ENCODE measurements around the gene CGN. TPM values are rescaled to one million over a fixed set of nuclear protein-coding genes. Genes with fewer than 3 reads are reported as not detected.

Gene CGN
- total RNA-seq, 2 donors from 2014 or later: 2.3 TPM; not detected in 1

DNA sequence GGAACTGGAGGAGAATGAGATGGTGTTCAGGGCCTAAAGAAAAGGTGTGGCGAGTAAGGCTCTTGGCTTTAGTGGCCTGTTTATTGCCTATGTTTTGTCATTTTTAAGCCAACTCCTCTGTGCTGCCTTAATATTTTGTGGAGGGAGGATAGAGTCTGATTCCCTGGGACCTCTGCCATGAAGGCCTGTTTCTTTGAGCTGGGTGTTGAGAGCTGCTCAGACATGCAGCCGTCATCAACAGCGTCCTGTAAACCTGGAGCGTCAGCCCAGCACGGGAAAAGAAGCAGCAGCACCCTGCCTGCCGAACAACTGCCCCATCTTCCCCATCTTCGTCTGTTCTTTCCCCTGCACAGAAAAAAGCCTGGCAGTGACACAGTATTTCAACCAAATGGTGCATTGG lies 73.6 kb downstream of the CGN start:
- no peak overlapping the region for H3K4me3 ChIP-seq
- no peak for DNase-seq (ENCODE audit: low spot score)
- H3K27me3 ChIP-seq (replicated peaks; ENCODE audit: insufficient read depth): no peaks in the 10 kb centered on the region
- H3K27ac ChIP-seq: no peak overlapping the region
- no peaks in the 10 kb centered on the region for H3K4me1 ChIP-seq (ENCODE audit: control insufficient read depth in 1 of 2, low read depth in 2 of 2)
- TF ChIP-seq, protein P1, sequence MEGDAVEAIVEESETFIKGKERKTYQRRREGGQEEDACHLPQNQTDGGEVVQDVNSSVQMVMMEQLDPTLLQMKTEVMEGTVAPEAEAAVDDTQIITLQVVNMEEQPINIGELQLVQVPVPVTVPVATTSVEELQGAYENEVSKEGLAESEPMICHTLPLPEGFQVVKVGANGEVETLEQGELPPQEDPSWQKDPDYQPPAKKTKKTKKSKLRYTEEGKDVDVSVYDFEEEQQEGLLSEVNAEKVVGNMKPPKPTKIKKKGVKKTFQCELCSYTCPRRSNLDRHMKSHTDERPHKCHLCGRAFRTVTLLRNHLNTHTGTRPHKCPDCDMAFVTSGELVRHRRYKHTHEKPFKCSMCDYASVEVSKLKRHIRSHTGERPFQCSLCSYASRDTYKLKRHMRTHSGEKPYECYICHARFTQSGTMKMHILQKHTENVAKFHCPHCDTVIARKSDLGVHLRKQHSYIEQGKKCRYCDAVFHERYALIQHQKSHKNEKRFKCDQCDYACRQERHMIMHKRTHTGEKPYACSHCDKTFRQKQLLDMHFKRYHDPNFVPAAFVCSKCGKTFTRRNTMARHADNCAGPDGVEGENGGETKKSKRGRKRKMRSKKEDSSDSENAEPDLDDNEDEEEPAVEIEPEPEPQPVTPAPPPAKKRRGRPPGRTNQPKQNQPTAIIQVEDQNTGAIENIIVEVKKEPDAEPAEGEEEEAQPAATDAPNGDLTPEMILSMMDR (IDR thresholded peaks at IDR 0.05): no peak
- H3K36me3 ChIP-seq: peaks cover 11% of the 10 kb centered on the region
- ATAC-seq (ENCODE audit: insufficient number of reproducible peaks, low FRiP score, low read depth): no peak
- no peaks in the 10 kb centered on the region for H3K9me3 ChIP-seq

DNA sequence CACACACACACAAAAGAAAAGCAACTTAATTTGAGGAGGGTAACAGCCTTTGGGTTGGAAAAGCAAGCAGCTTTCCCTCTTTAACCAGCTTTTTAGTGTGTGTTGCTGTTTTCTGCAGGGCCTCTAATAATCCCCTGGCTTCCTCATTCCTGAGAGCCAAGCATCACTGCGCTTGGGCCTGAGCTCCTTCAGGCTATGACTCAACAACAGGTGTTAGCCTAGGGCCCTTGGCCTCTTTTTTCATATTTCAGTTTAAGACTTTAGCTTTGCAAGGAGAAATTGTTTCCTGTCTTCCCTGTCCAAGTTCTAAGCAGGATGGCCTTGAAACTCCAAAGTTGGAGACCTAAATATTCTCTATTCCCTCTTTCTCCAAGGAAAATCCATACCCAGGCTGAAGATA lies 74.4 kb downstream of the CGN start:
- TF ChIP-seq, protein P1 (IDR thresholded peaks at IDR 0.05): no peak
- DNase-seq (ENCODE audit: low spot score) (no peak), ATAC-seq (ENCODE audit: insufficient number of reproducible peaks, low FRiP score, low read depth) (no peak)
- Histone ChIP-seq H3K36me3 (peaks cover 6% of the 10 kb centered on the region), H3K4me3 (no peak overlapping the region), H3K27ac (no peak overlapping the region), H3K4me1 (ENCODE audit: control insufficient read depth in 1 of 2, low read depth in 2 of 2) (no peaks in the 10 kb centered on the region), H3K9me3 (no peaks in the 10 kb centered on the region), H3K27me3 (replicated peaks; ENCODE audit: insufficient read depth) (no peaks in the 10 kb centered on the region)

Other genes with a start within 250 kb of the CGN start
- 10 to 100 TPM; 22.7 to 32.2 TPM for gene ZNF687, start 229.1 kb upstream of the CGN start, total RNA-seq
- 10 to 100 TPM; 60.1 to 63.1 TPM for gene PI4KB, start 184.0 kb upstream of the CGN start, total RNA-seq
- gene RFX5, start 164.1 kb upstream of the CGN start, total RNA-seq: 10 to 100 TPM; 49.3 to 51.7 TPM
- gene SELENBP1, start 138.7 kb upstream of the CGN start, total RNA-seq: 10 to 100 TPM; 41.8 to 67.6 TPM
- 100 to 1,000 TPM; 168 to 209 TPM for gene PSMB4, start 111.8 kb upstream of the CGN start, total RNA-seq
- gene POGZ, start 51.9 kb upstream of the CGN start, total RNA-seq: 10 to 100 TPM; 64.1 to 76.9 TPM
- gene TUFT1, start 28.9 kb downstream of the CGN start, total RNA-seq: 10 to 100 TPM in 1 of 2 donors, 1 to 10 TPM in 1; 4.9 to 10.7 TPM
- 10 to 100 TPM; 25.6 to 46.7 TPM for gene SNX27, start 100.7 kb downstream of the CGN start, total RNA-seq
- not detected for gene CELF3, start 205.4 kb downstream of the CGN start, total RNA-seq
- not detected for gene RIIAD1, start 210.1 kb downstream of the CGN start, total RNA-seq

Measured in thoracic aorta (tissue), 2 donors.